KG1 (cell line): Measurements from ENCODE around the gene FBXW8.

Experiments used
- DNase-seq: peaks from one replicate; lab custom pipeline; 2025; lab: John Stamatoyannopoulos, UW

The FBXW8 gene

GRCh38 chr12:116955382-116956021 is 44.8 kb downstream of the FBXW8 start:
- DNase-seq: no peak

- no peak for DNase-seq
Measured at GRCh38 chr12:116958402-116959197, 47.9 kb downstream of the FBXW8 start.

GRCh38 chr12:116959198-116959460 is 48.4 kb downstream of the FBXW8 start:
- no peak for DNase-seq

- DNase-seq: no peak
Measured at GRCh38 chr12:116959845-116960514, 49.2 kb downstream of the FBXW8 start.

- DNase-seq: peak; percentile 36
Measured at GRCh38 chr12:116962197-116962596, 51.4 kb downstream of the FBXW8 start.

- no peak for DNase-seq
Measured at GRCh38 chr12:116962783-116963356, 52.1 kb downstream of the FBXW8 start.

GRCh38 chr12:116964054-116965050 is 53.6 kb downstream of the FBXW8 start:
- DNase-seq: no peak

- DNase-seq: no peak
Measured at GRCh38 chr12:116968986-116969385, 58.2 kb downstream of the FBXW8 start.

GRCh38 chr12:116969615-116970585 is 59.1 kb downstream of the FBXW8 start:
- no peak for DNase-seq

GRCh38 chr12:116971222-116971621 is 60.5 kb downstream of the FBXW8 start:
- DNase-seq: no peak

GRCh38 chr12:116975779-116976393 is 65.1 kb downstream of the FBXW8 start:
- no peak for DNase-seq

- DNase-seq: no peak
Measured at GRCh38 chr12:116977465-116978380, 67.0 kb downstream of the FBXW8 start.

GRCh38 chr12:116978791-116979508 is 68.2 kb downstream of the FBXW8 start:
- no peak for DNase-seq

GRCh38 chr12:116980083-116980482 is 69.3 kb downstream of the FBXW8 start:
- DNase-seq: no peak

GRCh38 chr12:116982791-116983411 is 72.2 kb downstream of the FBXW8 start:
- no peak for DNase-seq

- DNase-seq: no peak
Measured at GRCh38 chr12:116984098-116984497, 73.3 kb downstream of the FBXW8 start.

- DNase-seq: no peak
Measured at GRCh38 chr12:116990329-116990728, 79.6 kb downstream of the FBXW8 start.
